SU-DHL-6 (cell line): ENCODE results near the gene NR2E3.

ENCODE experiments used
- CTCF ChIP-seq: fragments of 200-600 bp; sonication (generic); IDR thresholded peaks from one replicate; pipeline ENCODE4 v1.5.1; 2017; ENCODE audit warnings: antibody characterized with exemption, mild to moderate bottlenecking, low read length, moderate library complexity; ENCODE audit not compliant: insufficient read depth, poor library complexity, severe bottlenecking
- EZH2phosphoT487 ChIP-seq: fragments of 200-600 bp; sonication (generic), shearing (Covaris generic); conservative IDR thresholded peaks from 2 replicates; pipeline ENCODE4 v1.6.1; 2018; ENCODE audit warnings: mild to moderate bottlenecking, antibody characterized with exemption, low read length, moderate library complexity, mixed read lengths

GRCh38 chr15:71790081-71790480, 20.3 kb upstream of the NR2E3 start:
- TF ChIP-seq EZH2phosphoT487 (no peak), CTCF (no peak)
